ENCODE measurements around the gene ZNF578.

Gene ZNF578

DNA sequence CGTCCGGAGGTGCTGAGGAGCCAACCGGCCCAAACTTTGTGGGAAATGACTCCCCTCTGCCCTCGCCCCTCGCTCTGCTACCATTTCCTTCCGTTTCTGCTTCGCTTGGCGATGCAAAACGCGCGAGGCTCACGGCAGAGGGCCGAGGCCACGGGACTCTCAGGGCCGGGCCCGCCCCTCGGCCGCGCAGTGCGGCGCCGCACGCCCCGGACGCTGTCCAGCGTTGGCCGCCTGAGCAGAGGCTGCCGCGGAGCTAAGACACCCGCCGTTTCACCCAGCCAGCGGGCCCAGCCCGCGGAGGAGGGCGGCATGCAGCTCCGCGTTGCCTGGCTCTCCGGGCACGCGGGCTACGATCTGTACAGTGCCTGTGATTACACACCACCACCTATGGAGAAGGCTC is 2.1 kb upstream of the ZNF578 start:
- Histone ChIP-seq H3K27me3 (ENCODE audit: insufficient read depth, low read length, poor library complexity, severe bottlenecking) (no peaks in the 10 kb centered on the region), H4K20me1 (ENCODE audit: insufficient read depth, low read length, poor library complexity, severe bottlenecking) (no peaks in the 10 kb centered on the region), H3K9me2 (replicated peaks; ENCODE audit: low read depth, low read length) (no peaks in the 10 kb centered on the region), H3K79me2 (ENCODE audit: insufficient read depth, low read length) (no peaks in the 10 kb centered on the region), H3K9ac (ENCODE audit: low read depth, low read length, poor library complexity, severe bottlenecking) (no peak overlapping the region), H3K9me3 (ENCODE audit: insufficient read depth, low read depth, low read length) (peaks cover 14% of the 10 kb centered on the region; the same call in 1 of the 2 replicates), H3K36me3 (ENCODE audit: insufficient read depth, low read length) (no peaks in the 10 kb centered on the region), H3K4me2 (ENCODE audit: low read depth, low read length, poor library complexity, severe bottlenecking) (no peak overlapping the region), H2AFZ (ENCODE audit: low read length) (no peak overlapping the region), H3K4me3 (ENCODE audit: low read length, poor library complexity, severe bottlenecking) (no peak overlapping the region), H3K4me1 (ENCODE audit: insufficient read depth, low read length, poor library complexity, severe bottlenecking) (no peaks in the 10 kb centered on the region), H3F3A (ENCODE audit: low read depth) (no peaks in the 10 kb centered on the region)
- TF ChIP-seq, protein P1, sequence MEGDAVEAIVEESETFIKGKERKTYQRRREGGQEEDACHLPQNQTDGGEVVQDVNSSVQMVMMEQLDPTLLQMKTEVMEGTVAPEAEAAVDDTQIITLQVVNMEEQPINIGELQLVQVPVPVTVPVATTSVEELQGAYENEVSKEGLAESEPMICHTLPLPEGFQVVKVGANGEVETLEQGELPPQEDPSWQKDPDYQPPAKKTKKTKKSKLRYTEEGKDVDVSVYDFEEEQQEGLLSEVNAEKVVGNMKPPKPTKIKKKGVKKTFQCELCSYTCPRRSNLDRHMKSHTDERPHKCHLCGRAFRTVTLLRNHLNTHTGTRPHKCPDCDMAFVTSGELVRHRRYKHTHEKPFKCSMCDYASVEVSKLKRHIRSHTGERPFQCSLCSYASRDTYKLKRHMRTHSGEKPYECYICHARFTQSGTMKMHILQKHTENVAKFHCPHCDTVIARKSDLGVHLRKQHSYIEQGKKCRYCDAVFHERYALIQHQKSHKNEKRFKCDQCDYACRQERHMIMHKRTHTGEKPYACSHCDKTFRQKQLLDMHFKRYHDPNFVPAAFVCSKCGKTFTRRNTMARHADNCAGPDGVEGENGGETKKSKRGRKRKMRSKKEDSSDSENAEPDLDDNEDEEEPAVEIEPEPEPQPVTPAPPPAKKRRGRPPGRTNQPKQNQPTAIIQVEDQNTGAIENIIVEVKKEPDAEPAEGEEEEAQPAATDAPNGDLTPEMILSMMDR (conservative IDR thresholded peaks at IDR 0.05; ENCODE audit: low read length), result no peak
- TF ChIP-seq EZH2phosphoT487 (IDR thresholded peaks at IDR 0.05; ENCODE audit: borderline replicate concordance), result no peak

DNA sequence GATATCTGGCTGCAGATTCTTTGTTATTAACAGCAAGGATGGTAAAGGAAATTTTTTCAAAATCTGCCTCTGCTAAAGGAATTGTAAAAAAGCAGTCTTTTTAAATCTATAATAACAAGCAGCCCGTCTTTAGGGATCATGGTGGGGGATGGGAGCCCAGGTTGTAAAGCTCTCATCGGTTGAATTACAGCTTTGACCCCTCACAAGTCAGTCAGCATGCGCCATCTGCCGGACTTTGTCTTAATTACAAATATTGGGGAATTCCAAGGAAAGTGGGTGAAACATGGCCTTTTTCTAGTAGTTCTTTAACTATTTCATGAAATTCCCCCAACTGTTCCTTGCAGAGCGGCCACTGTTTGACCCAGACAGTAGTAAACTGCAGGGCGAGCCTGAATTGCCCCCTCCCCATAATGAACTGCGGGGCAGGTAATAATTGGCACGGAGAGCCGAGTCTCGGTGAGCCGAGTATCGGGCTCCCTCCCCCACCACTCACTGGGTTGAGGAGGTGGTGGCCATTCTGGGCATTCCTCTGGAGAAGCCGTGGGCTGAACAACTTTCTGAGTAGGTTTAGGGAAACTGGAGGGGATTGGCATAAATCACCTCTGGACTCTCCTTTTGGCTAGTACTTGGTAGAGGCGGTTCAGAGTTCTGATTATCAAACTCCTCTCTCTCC is 11.6 kb downstream of the ZNF578 start:
- peaks cover 8% of the 10 kb centered on the region; the same call in 1 of the 2 replicates for H3K9me3 ChIP-seq (ENCODE audit: insufficient read depth, low read depth, low read length)
- no peaks in the 10 kb centered on the region for H3K27me3 ChIP-seq (ENCODE audit: insufficient read depth, low read length, poor library complexity, severe bottlenecking)
- H3K4me2 ChIP-seq (ENCODE audit: low read depth, low read length, poor library complexity, severe bottlenecking), result no peak overlapping the region
- no peak overlapping the region for H2AFZ ChIP-seq (ENCODE audit: low read length)
- no peaks in the 10 kb centered on the region for H3F3A ChIP-seq (ENCODE audit: low read depth)
- H3K36me3 ChIP-seq (ENCODE audit: insufficient read depth, low read length), result no peaks in the 10 kb centered on the region
- no peaks in the 10 kb centered on the region for H3K9me2 ChIP-seq (replicated peaks; ENCODE audit: low read depth, low read length)
- H3K9ac ChIP-seq (ENCODE audit: low read depth, low read length, poor library complexity, severe bottlenecking), result no peak overlapping the region
- no peak overlapping the region for H3K4me3 ChIP-seq (ENCODE audit: low read length, poor library complexity, severe bottlenecking)
- no peaks in the 10 kb centered on the region for H4K20me1 ChIP-seq (ENCODE audit: insufficient read depth, low read length, poor library complexity, severe bottlenecking)
- H3K4me1 ChIP-seq (ENCODE audit: insufficient read depth, low read length, poor library complexity, severe bottlenecking), result no peaks in the 10 kb centered on the region
- no peaks in the 10 kb centered on the region for H3K79me2 ChIP-seq (ENCODE audit: insufficient read depth, low read length)
- TF ChIP-seq, protein P1 (conservative IDR thresholded peaks at IDR 0.05; ENCODE audit: low read length), result peak; percentile 67
- no peak for TF ChIP-seq EZH2phosphoT487 (IDR thresholded peaks at IDR 0.05; ENCODE audit: borderline replicate concordance)

DNA sequence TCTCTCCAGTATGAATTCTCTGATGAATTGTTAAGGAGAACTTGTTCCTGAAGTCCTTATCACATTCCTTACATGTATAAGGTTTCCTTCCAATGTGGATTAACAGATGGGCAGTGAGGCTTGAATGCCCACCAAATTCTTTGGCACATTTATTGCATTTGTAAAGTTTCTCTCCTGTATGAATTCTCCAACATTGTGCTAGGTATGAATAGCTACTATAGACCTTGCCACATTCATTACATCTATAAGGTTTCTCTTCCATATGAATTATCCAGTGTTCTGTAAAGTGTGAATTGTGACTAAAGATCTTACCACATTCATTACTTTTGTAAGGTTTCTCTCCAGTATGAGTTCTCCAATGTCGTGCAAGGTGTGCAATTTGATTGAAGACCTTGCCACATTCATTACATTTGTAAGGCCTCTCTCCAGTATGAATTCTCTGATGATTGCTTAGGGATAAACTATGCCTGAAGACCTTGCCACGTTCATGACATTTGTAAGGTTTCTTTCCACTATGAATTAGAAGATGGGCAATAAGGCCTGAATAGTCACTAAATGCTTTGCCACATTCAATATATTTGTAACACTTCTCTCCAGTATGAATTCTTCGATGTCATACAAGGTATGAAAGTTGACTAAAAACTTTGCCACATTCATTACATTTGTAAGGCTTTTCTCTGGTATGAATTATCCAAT is 20.4 kb downstream of the ZNF578 start:
- Histone ChIP-seq H4K20me1 (ENCODE audit: insufficient read depth, low read length, poor library complexity, severe bottlenecking) (no peaks in the 10 kb centered on the region), H3K4me3 (ENCODE audit: low read length, poor library complexity, severe bottlenecking) (no peak overlapping the region)

More for the DNA sequence above, 20.4 kb downstream of the ZNF578 start:
- Histone ChIP-seq H3K36me3 (ENCODE audit: insufficient read depth, low read length) (no peaks in the 10 kb centered on the region), H3K4me1 (ENCODE audit: insufficient read depth, low read length, poor library complexity, severe bottlenecking) (no peaks in the 10 kb centered on the region), H3K9me2 (replicated peaks; ENCODE audit: low read depth, low read length) (no peaks in the 10 kb centered on the region), H3K9me3 (ENCODE audit: insufficient read depth, low read depth, low read length) (peaks cover 76% of the 10 kb centered on the region), H3K9ac (ENCODE audit: low read depth, low read length, poor library complexity, severe bottlenecking) (no peak overlapping the region), H3F3A (ENCODE audit: low read depth) (no peaks in the 10 kb centered on the region), H3K27me3 (ENCODE audit: insufficient read depth, low read length, poor library complexity, severe bottlenecking) (no peaks in the 10 kb centered on the region), H2AFZ (ENCODE audit: low read length) (no peak overlapping the region), H3K79me2 (ENCODE audit: insufficient read depth, low read length) (no peaks in the 10 kb centered on the region), H3K4me2 (ENCODE audit: low read depth, low read length, poor library complexity, severe bottlenecking) (no peak overlapping the region)
- TF ChIP-seq, protein P1 (conservative IDR thresholded peaks at IDR 0.05; ENCODE audit: low read length), result no peak
- TF ChIP-seq EZH2phosphoT487 (IDR thresholded peaks at IDR 0.05; ENCODE audit: borderline replicate concordance), result no peak

Measured in Loucy (cell line).